Hepatocyte (in vitro differentiated cells): ENCODE results near the gene APOL1. TPM values are rescaled to one million over a fixed set of nuclear protein-coding genes. Genes with fewer than 3 reads are reported as not detected.

Source experiments
- DNase-seq: peaks from one replicate; pipeline ENCODE4 v3.0.0-alpha.2; 2016; ENCODE audit warnings: low spot score
- H2AFZ ChIP-seq: fragments of 200-600 bp; sonication (generic); 2 replicates; pipeline ENCODE4 v1.6.0; 2016; ENCODE audit warnings: antibody characterized with exemption, mild to moderate bottlenecking
- H3K27ac ChIP-seq: fragments of 200-600 bp; sonication (generic); 2 replicates; pipeline ENCODE4 v1.5.1; 2016; ENCODE audit warnings: mild to moderate bottlenecking
- H3K27me3 ChIP-seq: fragments of 200-600 bp; sonication (generic); 2 replicates; pipeline ENCODE4 v1.6.1; 2016
- H3K36me3 ChIP-seq: fragments of 200-600 bp; sonication (generic); replicated peaks from 2 replicates; pipeline ENCODE4 v1.5.1; 2016; ENCODE audit warnings: low read depth; ENCODE audit not compliant: insufficient read depth
- H3K4me1 ChIP-seq: fragments of 200-600 bp; sonication (generic); 2 replicates; pipeline ENCODE4 v1.5.1; 2016; ENCODE audit warnings: mild to moderate bottlenecking, moderate library complexity; ENCODE audit not compliant: insufficient read depth
- H3K4me2 ChIP-seq: fragments of 200-600 bp; sonication (generic); 2 replicates; pipeline ENCODE4 v1.6.0; 2016
- H3K4me3 ChIP-seq: fragments of 200-600 bp; sonication (generic); 2 replicates; pipeline ENCODE4 v1.5.1; 2016; ENCODE audit warnings: mild to moderate bottlenecking
- H3K79me2 ChIP-seq: fragments of 200-600 bp; sonication (generic); 2 replicates; pipeline ENCODE4 v1.6.0; 2017; ENCODE audit warnings: mild to moderate bottlenecking
- H3K9me2 ChIP-seq: fragments of 200-600 bp; sonication (generic); replicated peaks from 2 replicates; pipeline ENCODE4 v1.6.0; 2017; ENCODE audit warnings: mild to moderate bottlenecking; ENCODE audit not compliant: insufficient read depth
- H3K9me3 ChIP-seq: fragments of 200-600 bp; sonication (generic); 2 replicates; pipeline ENCODE4 v1.5.1; 2016; ENCODE audit warnings: low read depth, mild to moderate bottlenecking
- H4K20me1 ChIP-seq: fragments of 200-600 bp; sonication (generic); 2 replicates; pipeline ENCODE4 v1.6.0; 2016; ENCODE audit warnings: mild to moderate bottlenecking; ENCODE audit not compliant: insufficient read depth, poor library complexity, severe bottlenecking
- EZH2 ChIP-seq: fragments of 200-600 bp; sonication (generic); IDR thresholded peaks from 2 replicates; pipeline ENCODE4 v1.6.1; 2016; ENCODE audit warnings: antibody characterized with exemption, mild to moderate bottlenecking, borderline replicate concordance
- EZH2phosphoT487 ChIP-seq: fragments of 200-600 bp; sonication (generic); IDR thresholded peaks from one replicate; pipeline ENCODE4 v1.6.1; 2018; ENCODE audit warnings: antibody characterized with exemption, mild to moderate bottlenecking, low read depth, moderate library complexity; ENCODE audit not compliant: unreplicated experiment, severe bottlenecking
- WGBS: methylation state at CpG from one replicate; pipeline ENCODE4 v1.1.6; 2016; ENCODE audit warnings: low lambda C conversion rate; ENCODE audit errors: missing lambda C conversion rate; 5-methylcytosine and 5-hydroxymethylcytosine counted together
- polyA plus RNA-seq: library from polyadenylated mRNA; unstranded; fragments of >200 nt; fragmentation: Nextera tagmentation; extraction: Ambion mirVana; gene quantifications from 2 replicates; pipeline ENCODE4 v1.2.1, GENCODE V29; 2016
- total RNA-seq: library from RNA; depleted of rRNA; stranded (reverse); fragments of >200 nt; gene quantifications from 2 replicates; pipeline ENCODE4 v1.2.3, GENCODE V29; 2014
- TF ChIP-seq, protein P1 (sequence below): fragments of 200-600 bp; sonication (generic); IDR thresholded peaks from 2 replicates; pipeline ENCODE4 v1.5.1; 2016; ENCODE audit warnings: antibody characterized with exemption, mild to moderate bottlenecking; ENCODE audit not compliant: poor library complexity

Gene APOL1
- total and polyA plus RNA-seq, 2 experiments from 2014 or later = 6.4 to 7.3 TPM

DNA sequence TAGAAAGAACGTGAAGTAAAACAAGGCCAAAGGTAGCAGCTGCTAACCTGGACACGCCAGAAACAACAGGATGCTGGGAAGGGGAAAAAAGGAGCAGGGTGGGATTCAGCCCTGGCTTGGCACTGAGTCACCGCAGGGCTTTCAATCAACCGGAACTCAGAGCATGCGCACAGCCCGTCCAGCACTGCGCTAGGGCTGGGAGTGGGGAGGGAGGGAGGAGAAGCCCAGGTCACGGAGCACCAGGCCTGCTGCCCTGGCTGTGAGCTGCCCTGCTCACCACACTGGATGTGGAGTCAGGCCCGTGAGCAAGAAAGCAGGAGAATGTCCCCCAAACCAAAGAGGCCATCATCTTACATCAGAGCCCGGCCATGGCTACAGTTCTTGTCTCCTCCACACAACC lies 51.5 kb downstream of the APOL1 start:
- no peak overlapping the region for H3K4me3 ChIP-seq
- no peak overlapping the region for H3K27ac ChIP-seq
- DNase-seq = no peak
- TF ChIP-seq EZH2phosphoT487 = no peak
- TF ChIP-seq EZH2 = no peak
- TF ChIP-seq, protein P1, sequence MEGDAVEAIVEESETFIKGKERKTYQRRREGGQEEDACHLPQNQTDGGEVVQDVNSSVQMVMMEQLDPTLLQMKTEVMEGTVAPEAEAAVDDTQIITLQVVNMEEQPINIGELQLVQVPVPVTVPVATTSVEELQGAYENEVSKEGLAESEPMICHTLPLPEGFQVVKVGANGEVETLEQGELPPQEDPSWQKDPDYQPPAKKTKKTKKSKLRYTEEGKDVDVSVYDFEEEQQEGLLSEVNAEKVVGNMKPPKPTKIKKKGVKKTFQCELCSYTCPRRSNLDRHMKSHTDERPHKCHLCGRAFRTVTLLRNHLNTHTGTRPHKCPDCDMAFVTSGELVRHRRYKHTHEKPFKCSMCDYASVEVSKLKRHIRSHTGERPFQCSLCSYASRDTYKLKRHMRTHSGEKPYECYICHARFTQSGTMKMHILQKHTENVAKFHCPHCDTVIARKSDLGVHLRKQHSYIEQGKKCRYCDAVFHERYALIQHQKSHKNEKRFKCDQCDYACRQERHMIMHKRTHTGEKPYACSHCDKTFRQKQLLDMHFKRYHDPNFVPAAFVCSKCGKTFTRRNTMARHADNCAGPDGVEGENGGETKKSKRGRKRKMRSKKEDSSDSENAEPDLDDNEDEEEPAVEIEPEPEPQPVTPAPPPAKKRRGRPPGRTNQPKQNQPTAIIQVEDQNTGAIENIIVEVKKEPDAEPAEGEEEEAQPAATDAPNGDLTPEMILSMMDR = no peak
- no peak overlapping the region for H2AFZ ChIP-seq
- peaks cover 5% of the 10 kb centered on the region for H3K79me2 ChIP-seq
- no peaks in the 10 kb centered on the region for H3K9me3 ChIP-seq
- 91% methylated on average over 10 of the region's 10 CpGs for WGBS
- no peaks in the 10 kb centered on the region for H3K9me2 ChIP-seq
- H4K20me1 ChIP-seq = no peaks in the 10 kb centered on the region
- peaks cover 5% of the 10 kb centered on the region for H3K4me1 ChIP-seq
- peaks cover 5% of the 10 kb centered on the region for H3K36me3 ChIP-seq
- H3K27me3 ChIP-seq = no peaks in the 10 kb centered on the region
- no peak overlapping the region for H3K4me2 ChIP-seq

DNA sequence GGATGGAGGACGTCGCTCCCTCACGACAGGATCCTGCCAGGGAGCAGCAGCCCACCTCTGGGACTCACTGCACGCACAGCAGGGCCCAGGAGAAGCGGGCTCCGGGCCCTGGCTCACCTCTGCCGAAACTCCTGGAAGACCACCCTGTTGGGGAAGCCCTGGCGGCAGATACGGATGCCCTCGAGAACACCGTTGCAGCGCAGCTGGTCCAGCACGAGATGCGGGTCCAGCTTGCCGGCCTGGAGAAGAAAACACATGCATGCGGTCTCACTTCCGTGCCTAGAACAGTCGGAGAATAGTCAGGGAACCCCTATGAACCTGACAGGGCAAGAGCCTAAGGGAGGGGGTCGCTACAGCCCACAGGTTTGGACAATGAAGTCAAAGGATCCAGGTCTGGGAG lies 52.9 kb downstream of the APOL1 start:
- H4K20me1 ChIP-seq = no peaks in the 10 kb centered on the region

DNA sequence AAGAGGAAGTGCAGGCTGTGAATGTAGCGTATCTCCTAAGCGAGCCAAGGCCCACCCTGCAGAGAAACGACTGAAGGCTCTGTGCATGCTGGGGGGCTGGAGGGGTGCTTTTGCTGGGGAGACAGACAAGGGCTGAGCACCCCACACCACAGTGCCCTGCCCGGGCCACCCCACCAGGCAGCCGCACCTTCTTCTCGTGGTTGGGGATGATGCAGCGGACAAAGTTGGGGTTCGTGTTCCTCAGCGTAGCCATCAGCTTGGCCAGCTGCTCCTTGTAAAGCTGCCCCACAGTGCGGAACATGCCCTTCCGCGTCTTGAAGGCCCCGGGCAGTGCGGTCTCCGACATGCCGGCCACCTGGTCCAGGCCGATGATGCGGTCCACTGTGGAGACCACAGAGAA lies 53.3 kb downstream of the APOL1 start:
- Histone ChIP-seq H3K79me2 (no peaks in the 10 kb centered on the region), H3K27ac (no peak overlapping the region), H3K4me2 (no peak overlapping the region), H2AFZ (no peak overlapping the region), H3K4me1 (peaks cover 5% of the 10 kb centered on the region), H3K27me3 (no peaks in the 10 kb centered on the region), H3K36me3 (peaks cover 5% of the 10 kb centered on the region), H3K4me3 (no peak overlapping the region), H3K9me2 (no peaks in the 10 kb centered on the region), H3K9me3 (no peaks in the 10 kb centered on the region), H4K20me1 (no peaks in the 10 kb centered on the region)
- no peak for TF ChIP-seq EZH2phosphoT487
- no peak for TF ChIP-seq EZH2
- TF ChIP-seq, protein P1 = no peak
- DNase-seq = no peak
- WGBS = 96% methylated on average over 18 of the region's 18 CpGs

More for the DNA sequence above, 52.9 kb downstream of the APOL1 start:
- no peak for DNase-seq
- WGBS = 96% methylated on average over 19 of the region's 19 CpGs
- Histone ChIP-seq H3K36me3 (peaks cover 5% of the 10 kb centered on the region), H3K4me3 (no peak overlapping the region), H3K9me2 (no peaks in the 10 kb centered on the region), H3K4me2 (no peak overlapping the region), H3K9me3 (no peaks in the 10 kb centered on the region), H3K27ac (no peak overlapping the region), H2AFZ (no peak overlapping the region), H3K79me2 (peaks cover 3% of the 10 kb centered on the region), H3K4me1 (peaks cover 5% of the 10 kb centered on the region), H3K27me3 (no peaks in the 10 kb centered on the region)
- TF ChIP-seq EZH2phosphoT487 (no peak), EZH2 (no peak)
- TF ChIP-seq, protein P1 = no peak

GRCh38 chr22:36308880-36309279 lies 55.9 kb downstream of the APOL1 start:
- H3K4me3 ChIP-seq = no peak overlapping the region
- H4K20me1 ChIP-seq = no peaks in the 10 kb centered on the region
- no peaks in the 10 kb centered on the region for H3K79me2 ChIP-seq
- no peak overlapping the region for H3K4me2 ChIP-seq
- no peaks in the 10 kb centered on the region for H3K4me1 ChIP-seq
- H3K27me3 ChIP-seq = no peaks in the 10 kb centered on the region
- WGBS = 86% methylated on average over 17 of the region's 17 CpGs
- no peak overlapping the region for H3K27ac ChIP-seq
- TF ChIP-seq EZH2 = no peak
- TF ChIP-seq, protein P1 = no peak
- no peak for TF ChIP-seq EZH2phosphoT487
- H2AFZ ChIP-seq = no peak overlapping the region
- no peaks in the 10 kb centered on the region for H3K9me3 ChIP-seq
- DNase-seq = no peak
- no peaks in the 10 kb centered on the region for H3K9me2 ChIP-seq
- H3K36me3 ChIP-seq = peaks cover 5% of the 10 kb centered on the region
